Immature natural killer cell (primary cell): ENCODE measurements around the gene CYTIP. TPM values are rescaled to one million over a fixed set of nuclear protein-coding genes. Genes with fewer than 3 reads are reported as not detected.

Experiments used
- DNase-seq, 3 donors: peaks; one replicate each; pipeline ENCODE4 v3.0.0; 2022; ENCODE audit warnings: mixed read lengths in 1 of 3
- H3K27ac Mint-ChIP-seq, 6 donors: one replicate each; pipeline ENCODE4 v1.8.0; 2020; ENCODE audit warnings: mixed read lengths in 6 of 6, mild to moderate bottlenecking in 5 of 6, inconsistent platforms in 4 of 6, moderate library complexity in 3 of 6
- H3K27me3 Mint-ChIP-seq, 3 donors: one replicate each; pipeline ENCODE4 v1.8.0; 2020 to 2021; ENCODE audit warnings: low read depth in 3 of 3, mild to moderate bottlenecking in 3 of 3, mixed read lengths in 3 of 3, moderate library complexity in 3 of 3, inconsistent platforms in 1 of 3
- H3K36me3 Mint-ChIP-seq, 3 donors: one replicate each; pipeline ENCODE4 v1.8.0; 2020; ENCODE audit warnings: mixed read lengths in 3 of 3, inconsistent platforms in 2 of 3, mild to moderate bottlenecking in 2 of 3
- H3K4me1 Mint-ChIP-seq, 2 donors: one replicate each; pipeline ENCODE4 v1.8.0; 2020; ENCODE audit warnings: inconsistent platforms in 2 of 2, mild to moderate bottlenecking in 2 of 2, mixed read lengths in 2 of 2, moderate library complexity in 1 of 2
- H3K4me3 Mint-ChIP-seq, 5 donors: one replicate each; pipeline ENCODE4 v1.8.0; 2020; ENCODE audit warnings: mild to moderate bottlenecking in 5 of 5, mixed read lengths in 5 of 5, inconsistent platforms in 3 of 5, moderate library complexity in 3 of 5
- H3K9me3 Mint-ChIP-seq, 6 donors: one replicate each; pipeline ENCODE4 v1.8.0; 2020; ENCODE audit warnings: mild to moderate bottlenecking in 6 of 6, mixed read lengths in 6 of 6, inconsistent platforms in 4 of 6, moderate library complexity in 3 of 6
- polyA plus RNA-seq, 3 donors: library from polyadenylated mRNA; unstranded; fragments of 300-500 nt; fragmentation: Illumina TruSeq; gene quantifications; one replicate each; pipeline ENCODE4 v1.2.3, GENCODE V29; 2021

CYTIP gene
- polyA plus RNA-seq, 3 donors from 2014 or later, result 84.4 to 142 (median 111) TPM

DNA sequence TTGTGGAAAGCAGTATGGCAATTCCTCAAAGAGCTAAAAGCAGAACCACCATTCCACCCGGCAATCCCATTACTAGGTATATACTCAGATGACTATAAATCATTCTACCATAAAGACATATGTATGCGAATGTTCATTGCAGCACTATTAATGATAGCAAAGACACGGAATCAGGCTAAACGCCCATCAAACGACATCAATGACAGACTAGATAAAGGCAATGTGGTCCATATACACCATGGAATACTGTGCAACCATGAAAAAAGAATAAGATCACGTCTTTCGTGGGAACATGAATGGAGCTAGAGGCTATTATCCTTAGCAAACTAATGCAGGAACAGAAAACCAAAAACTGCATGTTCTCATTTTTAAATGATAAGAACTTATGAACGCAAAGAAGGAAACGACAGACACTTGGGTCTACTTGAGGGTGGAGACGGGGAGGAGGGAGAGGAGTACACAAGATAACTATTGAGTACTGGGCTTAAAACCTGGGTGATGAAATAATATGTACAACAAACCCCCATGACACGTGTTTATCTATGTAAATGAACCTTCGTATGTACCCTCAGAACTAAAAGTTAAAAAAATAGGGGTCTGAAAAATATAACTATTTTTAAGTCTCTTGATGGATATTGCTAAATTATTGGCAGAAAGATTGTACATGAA lies 32.0 kb upstream of the CYTIP start:
- H3K9me3 Mint-ChIP-seq, result no peaks in the 10 kb centered on the region
- H3K4me1 Mint-ChIP-seq, result peaks cover 4 to 22% of the 10 kb centered on the region in 2 donors
- DNase-seq, result no peak
- no peak overlapping the region for H3K4me3 Mint-ChIP-seq
- no peak overlapping the region for H3K27ac Mint-ChIP-seq
- H3K27me3 Mint-ChIP-seq, result no peaks in the 10 kb centered on the region
- no peaks in the 10 kb centered on the region for H3K36me3 Mint-ChIP-seq

DNA sequence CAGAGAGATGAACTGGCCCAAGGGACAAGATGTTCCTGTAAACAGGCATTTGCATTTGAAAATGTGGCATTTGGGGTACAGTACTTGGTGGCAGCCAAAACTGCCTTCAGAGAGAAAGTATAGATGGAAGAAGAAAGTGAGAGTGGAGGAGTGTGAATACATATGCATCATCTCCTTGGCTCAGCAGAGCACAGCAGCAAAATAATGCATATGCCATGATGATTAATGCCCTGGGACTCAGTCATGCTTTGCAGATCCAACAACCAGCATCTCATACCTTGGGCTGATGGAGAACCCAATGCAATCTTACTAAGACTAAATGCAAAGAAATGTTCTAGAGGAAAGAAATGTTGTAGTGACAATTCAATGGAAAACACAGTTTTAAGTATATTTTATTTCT lies 29.7 kb upstream of the CYTIP start:
- Mint-ChIP-seq H3K4me1 (peaks cover 23 to 28% of the 10 kb centered on the region in 2 donors), H3K36me3 (no peaks in the 10 kb centered on the region), H3K27me3 (no peaks in the 10 kb centered on the region), H3K4me3 (no peak overlapping the region), H3K27ac (peak overlapping the region in 1 of 6 donors; percentile 17), H3K9me3 (no peaks in the 10 kb centered on the region)
- DNase-seq, result no peak

GRCh38 chr2:157471078-157471477 lies 27.2 kb upstream of the CYTIP start:
- DNase-seq, result peak; percentile 21 to 37 (median 25)
- Mint-ChIP-seq H3K4me1 (peaks cover 25 to 41% of the 10 kb centered on the region in 2 donors), H3K36me3 (no peaks in the 10 kb centered on the region)

GRCh38 chr2:157470321-157470720 lies 26.4 kb upstream of the CYTIP start:
- no peaks in the 10 kb centered on the region for H3K36me3 Mint-ChIP-seq
- peak overlapping the region in 5 of 6 donors; percentile 18 to 88 (median 70) for H3K27ac Mint-ChIP-seq
- peak overlapping the region in 1 of 5 donors; percentile 56 for H3K4me3 Mint-ChIP-seq
- no peaks in the 10 kb centered on the region for H3K9me3 Mint-ChIP-seq
- H3K27me3 Mint-ChIP-seq, result no peaks in the 10 kb centered on the region
- peaks cover 25 to 41% of the 10 kb centered on the region in 2 donors for H3K4me1 Mint-ChIP-seq
- no peak for DNase-seq

More at GRCh38 chr2:157471078-157471477, 27.2 kb upstream of the CYTIP start:
- H3K9me3 Mint-ChIP-seq, result no peaks in the 10 kb centered on the region
- H3K27ac Mint-ChIP-seq, result peak overlapping the region in 4 of 6 donors; percentile 10 to 78 (median 54)
- no peaks in the 10 kb centered on the region for H3K27me3 Mint-ChIP-seq
- H3K4me3 Mint-ChIP-seq, result peak overlapping the region in 3 of 5 donors; percentile 26 to 56 (median 53)

DNA sequence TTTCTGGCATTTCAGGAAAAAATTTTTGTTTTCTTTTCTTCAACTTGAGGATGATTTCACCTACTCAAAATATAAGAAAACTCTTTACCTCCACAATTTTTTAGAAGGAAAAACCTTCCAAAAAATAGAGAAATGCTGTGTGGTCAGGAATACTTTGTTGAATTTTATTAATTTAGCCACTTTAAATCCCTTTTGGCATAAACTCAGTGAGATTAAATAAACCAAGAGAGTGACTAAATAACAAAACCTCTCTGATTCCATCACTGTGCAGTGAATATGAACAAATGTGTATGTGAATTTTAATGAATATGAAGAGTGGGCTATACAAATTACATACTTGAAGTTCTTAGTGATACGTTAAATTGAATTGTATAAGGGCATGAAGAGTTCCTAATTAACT lies 25.8 kb upstream of the CYTIP start:
- H3K36me3 Mint-ChIP-seq, result no peaks in the 10 kb centered on the region
- no peak for DNase-seq
- no peaks in the 10 kb centered on the region for H3K27me3 Mint-ChIP-seq
- H3K4me3 Mint-ChIP-seq, result peak overlapping the region in 4 of 5 donors; percentile 30 to 50 (median 44)
- H3K4me1 Mint-ChIP-seq, result peaks cover 25 to 43% of the 10 kb centered on the region in 2 donors
- H3K9me3 Mint-ChIP-seq, result no peaks in the 10 kb centered on the region
- H3K27ac Mint-ChIP-seq, result peak overlapping the region; percentile 18 to 88 (median 78)

- peak in 2 of 3 donors; percentile 22 to 46 for DNase-seq
- no peaks in the 10 kb centered on the region for H3K36me3 Mint-ChIP-seq
- no peaks in the 10 kb centered on the region for H3K27me3 Mint-ChIP-seq
- peak overlapping the region; percentile 9 to 50 (median 44) for H3K4me3 Mint-ChIP-seq
- peaks cover 28 to 49% of the 10 kb centered on the region in 2 donors for H3K4me1 Mint-ChIP-seq
- H3K9me3 Mint-ChIP-seq, result no peaks in the 10 kb centered on the region
- peak overlapping the region; percentile 34 to 88 (median 66) for H3K27ac Mint-ChIP-seq
Measured at GRCh38 chr2:157468931-157469708, 25.2 kb upstream of the CYTIP start.

GRCh38 chr2:157466764-157467163 lies 22.9 kb upstream of the CYTIP start:
- H3K27me3 Mint-ChIP-seq, result no peaks in the 10 kb centered on the region
- H3K9me3 Mint-ChIP-seq, result no peaks in the 10 kb centered on the region
- H3K36me3 Mint-ChIP-seq, result no peaks in the 10 kb centered on the region
- H3K4me1 Mint-ChIP-seq, result peaks cover 36 to 53% of the 10 kb centered on the region in 2 donors
- H3K27ac Mint-ChIP-seq, result no peak overlapping the region
- no peak overlapping the region for H3K4me3 Mint-ChIP-seq
- DNase-seq, result no peak

DNA sequence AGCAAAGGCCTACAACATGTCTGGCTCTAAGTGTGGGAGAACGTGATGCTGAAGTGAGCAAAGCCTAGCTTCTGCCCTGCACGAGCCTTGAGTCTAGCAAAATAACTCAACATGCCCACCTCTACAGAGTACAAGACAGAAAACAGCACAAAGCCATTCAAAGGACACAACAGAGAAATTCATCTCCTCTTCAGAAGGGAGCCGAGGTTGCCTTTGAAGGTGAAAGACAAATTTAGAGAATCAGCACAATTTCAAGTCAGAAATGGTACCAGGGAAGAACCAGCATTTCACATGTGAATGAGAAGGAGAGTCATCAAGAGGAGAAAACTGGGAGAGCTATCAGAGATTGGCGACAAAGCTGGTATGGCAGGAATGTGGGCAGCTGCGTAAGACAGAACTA lies 21.7 kb upstream of the CYTIP start:
- no peak for DNase-seq
- Mint-ChIP-seq H3K9me3 (no peaks in the 10 kb centered on the region), H3K4me1 (peaks cover 30 to 45% of the 10 kb centered on the region in 2 donors), H3K27ac (peak overlapping the region in 1 of 6 donors; percentile 6), H3K36me3 (no peaks in the 10 kb centered on the region), H3K27me3 (no peaks in the 10 kb centered on the region), H3K4me3 (no peak overlapping the region)

DNA sequence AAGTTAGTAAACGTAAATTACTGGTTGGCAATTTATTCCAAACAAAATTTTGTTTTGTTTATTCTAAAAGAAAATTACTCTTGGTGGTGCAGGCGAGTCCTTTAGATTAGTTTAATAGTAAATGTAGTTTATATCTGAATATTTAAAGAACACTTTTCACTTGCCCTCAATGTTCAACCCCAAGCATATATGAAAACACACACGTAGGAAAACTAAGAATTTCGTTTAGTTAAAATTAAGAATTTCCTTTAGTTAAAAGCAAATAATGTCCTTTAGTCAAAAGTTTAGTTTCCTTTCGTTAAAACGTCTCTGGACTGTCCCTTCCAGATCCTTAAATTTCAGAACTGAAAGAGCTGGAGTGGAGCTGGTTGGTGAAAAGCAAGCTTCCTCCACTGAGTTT lies 19.1 kb upstream of the CYTIP start:
- H3K36me3 Mint-ChIP-seq, result no peaks in the 10 kb centered on the region
- H3K4me1 Mint-ChIP-seq, result peaks cover 11 to 19% of the 10 kb centered on the region in 2 donors
- no peak overlapping the region for H3K4me3 Mint-ChIP-seq
- no peak for DNase-seq
- no peak overlapping the region for H3K27ac Mint-ChIP-seq
- peaks cover 0 to 3% (median 2%) of the 10 kb centered on the region in 3 donors for H3K27me3 Mint-ChIP-seq
- H3K9me3 Mint-ChIP-seq, result no peaks in the 10 kb centered on the region

GRCh38 chr2:157460897-157461296 lies 17.0 kb upstream of the CYTIP start:
- no peak for DNase-seq
- no peaks in the 10 kb centered on the region for H3K9me3 Mint-ChIP-seq
- H3K27me3 Mint-ChIP-seq, result peaks cover 0 to 6% (median 3%) of the 10 kb centered on the region in 3 donors
- H3K4me1 Mint-ChIP-seq, result peaks cover 11 to 13% of the 10 kb centered on the region in 2 donors
- H3K36me3 Mint-ChIP-seq, result no peaks in the 10 kb centered on the region
- no peak overlapping the region for H3K4me3 Mint-ChIP-seq
- H3K27ac Mint-ChIP-seq, result no peak overlapping the region

DNA sequence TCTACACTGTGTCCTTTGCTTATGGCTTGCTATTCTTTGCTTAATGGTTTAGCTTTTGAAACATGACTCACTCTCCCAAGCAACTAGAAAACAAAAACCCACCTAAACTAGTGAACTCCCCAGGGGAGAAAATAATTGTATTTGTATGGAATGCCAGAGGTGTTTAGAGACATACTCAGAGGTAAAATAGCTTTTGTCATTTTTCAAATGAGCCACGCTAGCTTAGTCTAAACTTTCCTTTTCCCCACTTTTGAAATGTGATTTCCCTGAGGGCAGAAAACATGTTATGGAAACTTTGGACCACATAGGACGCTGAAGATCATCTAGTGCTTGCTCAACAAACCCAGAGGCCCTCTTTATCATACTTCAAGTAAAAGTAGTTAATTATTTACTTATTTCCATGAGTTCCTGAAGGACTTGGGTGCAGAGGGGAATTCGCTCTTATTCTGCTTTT lies 16.5 kb upstream of the CYTIP start:
- Mint-ChIP-seq H3K27ac (no peak overlapping the region), H3K4me3 (no peak overlapping the region), H3K36me3 (no peaks in the 10 kb centered on the region), H3K27me3 (peaks cover 0 to 6% (median 3%) of the 10 kb centered on the region in 3 donors), H3K9me3 (no peaks in the 10 kb centered on the region), H3K4me1 (peaks cover 11 to 13% of the 10 kb centered on the region in 2 donors)
- DNase-seq, result no peak

DNA sequence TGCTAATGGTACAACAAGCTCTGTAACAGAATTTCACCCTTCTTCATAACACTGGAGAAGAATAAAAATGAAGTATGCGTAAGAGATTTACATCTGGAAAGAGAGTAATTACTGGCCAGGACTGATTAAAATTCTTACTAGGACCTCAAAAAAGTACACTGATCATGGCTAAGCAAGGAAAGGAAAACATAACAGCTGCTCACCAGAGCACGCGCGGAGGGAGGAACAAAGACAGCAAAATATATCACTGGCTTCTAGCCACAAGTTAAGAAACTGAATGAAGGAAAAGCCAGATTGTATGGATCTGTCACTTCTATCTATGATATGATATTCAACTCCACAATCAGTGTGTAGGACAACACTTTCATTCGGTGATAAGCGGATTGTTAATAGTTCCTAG lies 15.6 kb upstream of the CYTIP start:
- Mint-ChIP-seq H3K36me3 (no peaks in the 10 kb centered on the region), H3K4me1 (peaks cover 8 to 11% of the 10 kb centered on the region in 2 donors), H3K27me3 (peaks cover 0 to 6% (median 4%) of the 10 kb centered on the region in 3 donors), H3K9me3 (no peaks in the 10 kb centered on the region), H3K27ac (no peak overlapping the region), H3K4me3 (no peak overlapping the region)
- DNase-seq, result no peak

- Mint-ChIP-seq H3K27me3 (peaks cover 0 to 12% (median 8%) of the 10 kb centered on the region in 3 donors), H3K27ac (peak overlapping the region in 5 of 6 donors; percentile 44 to 77 (median 57)), H3K4me1 (peaks cover 35 to 38% of the 10 kb centered on the region in 2 donors), H3K9me3 (no peaks in the 10 kb centered on the region), H3K4me3 (peak overlapping the region in 1 of 5 donors; percentile 36), H3K36me3 (peaks cover 0 to 9% (median 5%) of the 10 kb centered on the region in 3 donors)
- no peak for DNase-seq
Measured at GRCh38 chr2:157447741-157448140, 3.9 kb upstream of the CYTIP start.

DNA sequence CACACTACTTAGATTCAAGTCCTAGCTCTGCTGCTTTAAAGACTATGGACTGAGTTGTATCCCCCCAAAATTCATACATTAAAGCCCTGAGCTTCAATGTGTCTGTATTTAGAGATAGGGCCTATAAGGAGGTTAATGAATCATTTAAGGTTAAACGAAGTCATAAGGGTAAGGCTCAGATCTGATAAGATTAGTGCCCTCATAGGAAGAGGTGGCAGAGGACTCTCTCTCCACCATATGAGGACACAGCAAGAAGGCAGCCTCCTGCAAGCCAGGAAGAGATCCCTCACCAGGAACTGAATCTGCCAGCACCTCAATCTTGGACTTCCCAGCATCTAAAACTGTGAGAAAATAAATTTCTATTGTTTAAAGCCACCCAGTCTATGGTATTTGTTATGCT lies 3.1 kb upstream of the CYTIP start:
- no peak for DNase-seq
- Mint-ChIP-seq H3K27me3 (peaks cover 0 to 19% (median 13%) of the 10 kb centered on the region in 3 donors), H3K9me3 (no peaks in the 10 kb centered on the region), H3K4me3 (no peak overlapping the region), H3K4me1 (peaks cover 32 to 35% of the 10 kb centered on the region in 2 donors), H3K27ac (peak overlapping the region in 4 of 6 donors; percentile 11 to 77 (median 46)), H3K36me3 (peaks cover 3 to 16% (median 11%) of the 10 kb centered on the region in 3 donors)
